H1 (cell line): Measurements from ENCODE around the gene MYO16. TPM values are rescaled to one million over a fixed set of nuclear protein-coding genes. Genes with fewer than 3 reads are reported as not detected.

Experiments
- CTCF ChIA-PET: fragments of 300-600 bp; sonication (Branson Sonifier 250); formaldehyde crosslinking; loops from one replicate; lab custom pipeline; 2021; ENCODE audit not compliant: partially characterized antibody; lab: Charles Lee
- POLR2A ChIA-PET: fragments of 300-600 bp; sonication (Branson Sonifier 250); formaldehyde crosslinking; loops from one replicate; lab custom pipeline; 2021; ENCODE audit warnings: inconsistent platforms; ENCODE audit not compliant: partially characterized antibody; lab: Charles Lee
- DNase-seq, 2 experiments: peaks; one replicate each; pipeline versions ENCODE4 v3.0.0 to v3.0.0-alpha.2; 2010 to 2022; ENCODE audit warnings: low spot score in 2 of 2, low read depth in 1 of 2, mixed read lengths in 1 of 2
- FAIRE-seq: peaks from 2 replicates; lab custom pipeline; 2011; peaks lifted over from hg19 to GRCh38; lab: Jason Lieb, UNC
- H2AFZ ChIP-seq: 2 replicates; pipeline ENCODE4 v1.8.1; 2012; ENCODE audit warnings: low read length, inconsistent platforms
- H2AK5ac ChIP-seq: 2 replicates; pipeline ENCODE4 v1.6.1; 2013; ENCODE audit warnings: low read depth, low read length
- H2BK120ac ChIP-seq: replicated peaks from 2 replicates; pipeline ENCODE3; 2013; ENCODE audit warnings: low read depth, low read length, inconsistent platforms
- H2BK12ac ChIP-seq: 2 replicates; pipeline ENCODE4 v1.6.1; 2013; ENCODE audit warnings: low read depth, low read length
- H2BK15ac ChIP-seq: 2 replicates; pipeline ENCODE4 v1.6.1; 2013; ENCODE audit warnings: low read length
- H2BK20ac ChIP-seq: 2 replicates; pipeline ENCODE4 v1.6.1; 2013; ENCODE audit warnings: low read length
- H2BK5ac ChIP-seq: 2 replicates; pipeline ENCODE4 v1.6.1; 2013; ENCODE audit warnings: low read depth, low read length
- H3K14ac ChIP-seq: 2 replicates; pipeline ENCODE4 v1.6.1; 2013; ENCODE audit warnings: inconsistent platforms; ENCODE audit not compliant: insufficient read length
- H3K18ac ChIP-seq: 2 replicates; pipeline ENCODE4 v1.6.1; 2013; ENCODE audit warnings: low read length; ENCODE audit errors: extremely low read depth
- H3K23ac ChIP-seq: 2 replicates; pipeline ENCODE4 v1.6.1; 2013; ENCODE audit warnings: inconsistent platforms; ENCODE audit not compliant: insufficient read length
- H3K23me2 ChIP-seq: 2 replicates; pipeline ENCODE4 v1.6.1; 2013; ENCODE audit warnings: low read depth, low read length
- H3K27ac ChIP-seq: 2 replicates; pipeline ENCODE4 v1.6.1; 2011; ENCODE audit warnings: low read depth, low read length, inconsistent platforms
- H3K27me3 ChIP-seq, 4 experiments: replicated peaks in 1 of 4; 1 replicate in 1 of 4; 2 replicates in 3 of 4; pipeline versions ENCODE4 v1.6.1 to v1.8.1; 2011 to 2013; ENCODE audit warnings: low read length in 3 of 4, mild to moderate bottlenecking in 3 of 4, inconsistent platforms in 2 of 4, mixed read lengths in 2 of 4, moderate library complexity in 1 of 4; ENCODE audit not compliant: control insufficient read depth in 3 of 4, insufficient read depth in 3 of 4; ENCODE audit errors: extremely low read depth in 1 of 4
- H3K36me3 ChIP-seq, 4 experiments: 2 replicates each; pipeline versions ENCODE4 v1.6.1 to v1.8.1; 2011 to 2013; ENCODE audit warnings: mild to moderate bottlenecking in 4 of 4, low read length in 3 of 4, moderate library complexity in 2 of 4, control low read depth in 1 of 4, inconsistent platforms in 1 of 4; ENCODE audit not compliant: insufficient read depth in 4 of 4, control insufficient read depth in 2 of 4
- H3K4ac ChIP-seq: replicated peaks from 2 replicates; pipeline ENCODE3; 2013; ENCODE audit warnings: low read length, low read depth, mixed read lengths, inconsistent platforms; ENCODE audit not compliant: insufficient read length
- H3K4me1 ChIP-seq, 4 experiments: replicated peaks in 1 of 4; 1 replicate in 1 of 4; 2 replicates in 3 of 4; pipeline versions ENCODE4 v1.6.1 to v1.8.1; 2011 to 2013; ENCODE audit warnings: low read length in 3 of 4, inconsistent platforms in 2 of 4, mixed read lengths in 1 of 4; ENCODE audit not compliant: insufficient read depth in 4 of 4, control insufficient read depth in 3 of 4
- H3K4me2 ChIP-seq, 2 experiments: 2 replicates each; pipeline versions ENCODE4 v1.6.1 to v1.8.1; 2011 to 2013; ENCODE audit warnings: low read depth in 2 of 2, low read length in 2 of 2, control low read depth in 1 of 2, inconsistent platforms in 1 of 2, mild to moderate bottlenecking in 1 of 2; ENCODE audit not compliant: insufficient read depth in 1 of 2
- H3K4me3 ChIP-seq, 4 experiments: fragments of 200-600, 300-600 bp in 1 of 4; sonication (generic), shearing (Covaris generic), sonication (Bioruptor Twin) in 1 of 4; 2 replicates each; pipeline versions ENCODE4 v1.5.1 to v1.8.1; 2011 to 2016; ENCODE audit warnings: low read length in 4 of 4, low read depth in 3 of 4, control low read depth in 2 of 4, inconsistent platforms in 2 of 4, mild to moderate bottlenecking in 2 of 4, mixed read lengths in 1 of 4, moderate library complexity in 1 of 4; ENCODE audit not compliant: insufficient read depth in 2 of 4; ENCODE audit errors: extremely low read depth in 1 of 4
- H3K56ac ChIP-seq: replicated peaks from 2 replicates; pipeline ENCODE3; 2013; ENCODE audit warnings: low read depth, mild to moderate bottlenecking, mixed read lengths, low read length, inconsistent platforms; ENCODE audit not compliant: insufficient read length
- H3K79me1 ChIP-seq: 2 replicates; pipeline ENCODE4 v1.6.1; 2013; ENCODE audit warnings: low read depth, low read length, control low read depth
- H3K79me2 ChIP-seq, 2 experiments: 2 replicates each; pipeline versions ENCODE4 v1.6.1 to v1.8.1; 2012 to 2013; ENCODE audit warnings: low read length in 2 of 2, mild to moderate bottlenecking in 2 of 2, inconsistent platforms in 1 of 2; ENCODE audit not compliant: insufficient read depth in 2 of 2, control insufficient read depth in 1 of 2
- H3K9ac ChIP-seq, 4 experiments: replicated peaks in 1 of 4; 1 replicate in 1 of 4; 2 replicates in 3 of 4; pipeline versions ENCODE4 v1.6.1 to v1.8.1; 2011 to 2013; ENCODE audit warnings: low read depth in 3 of 4, low read length in 3 of 4, control low read depth in 2 of 4, mild to moderate bottlenecking in 2 of 4, moderate library complexity in 2 of 4, inconsistent platforms in 1 of 4; ENCODE audit errors: extremely low read depth in 1 of 4
- H3K9me3 ChIP-seq, 2 experiments: 2 replicates each; pipeline versions ENCODE4 v1.6.1 to v1.8.1; 2012 to 2013; ENCODE audit warnings: mild to moderate bottlenecking in 2 of 2, moderate library complexity in 2 of 2, control low read depth in 1 of 2, inconsistent platforms in 1 of 2, low read depth in 1 of 2, low read length in 1 of 2, mixed read lengths in 1 of 2; ENCODE audit not compliant: insufficient read depth in 2 of 2
- H4K20me1 ChIP-seq, 2 experiments: replicated peaks in 1 of 2; 2 replicates each; pipeline versions ENCODE3 to v1.8.1; 2011 to 2013; ENCODE audit warnings: inconsistent platforms in 2 of 2, low read length in 2 of 2, mild to moderate bottlenecking in 1 of 2; ENCODE audit not compliant: insufficient read depth in 2 of 2, control insufficient read depth in 1 of 2
- H4K5ac ChIP-seq: 2 replicates; pipeline ENCODE4 v1.6.1; 2013; ENCODE audit warnings: low read length, low read depth, mixed read lengths, inconsistent platforms; ENCODE audit not compliant: insufficient read length
- H4K8ac ChIP-seq: 2 replicates; pipeline ENCODE4 v1.8.0; 2013; ENCODE audit warnings: mild to moderate bottlenecking, moderate library complexity, low read length, inconsistent platforms; ENCODE audit not compliant: insufficient read depth; ENCODE audit errors: extremely low read depth
- H4K91ac ChIP-seq: replicated peaks from 2 replicates; pipeline ENCODE3; 2013; ENCODE audit warnings: low read length, mixed read lengths, inconsistent platforms; ENCODE audit not compliant: insufficient read length
- BACH1 ChIP-seq: IDR thresholded peaks from 2 replicates; pipeline ENCODE4 v1.6.1; 2012; ENCODE audit warnings: low read length, improper control_type of control experiment
- EP300 ChIP-seq, 2 experiments: IDR thresholded peaks; 1 replicate in 1 of 2; 2 replicates in 1 of 2; pipeline ENCODE4 v1.6.1; 2011 to 2012; ENCODE audit warnings: low read depth in 2 of 2, low read length in 2 of 2, mild to moderate bottlenecking in 2 of 2, borderline replicate concordance in 1 of 2, inconsistent platforms in 1 of 2, moderate library complexity in 1 of 2
- GTF2F1 ChIP-seq: IDR thresholded peaks from 2 replicates; pipeline ENCODE4 v1.6.1; 2012; ENCODE audit warnings: low read depth, low read length, improper control_type of control experiment, borderline replicate concordance
- HDAC6 ChIP-seq: IDR thresholded peaks from one replicate; pipeline ENCODE4 v1.7.1; 2012; ENCODE audit warnings: low read depth, mild to moderate bottlenecking, inconsistent platforms, low read length, moderate library complexity
- JUND ChIP-seq: IDR thresholded peaks from 2 replicates; pipeline ENCODE4 v1.6.1; 2011; ENCODE audit warnings: mild to moderate bottlenecking, improper control_type of control experiment, low read length
- KDM1A ChIP-seq: fragments of 200-600, 300-600 bp; sonication (generic); IDR thresholded peaks from 2 replicates; pipeline ENCODE4 v1.7.1; 2016; ENCODE audit warnings: mild to moderate bottlenecking, low read length, borderline replicate concordance
- MAFK ChIP-seq: IDR thresholded peaks from 2 replicates; pipeline ENCODE4 v1.6.1; 2012; ENCODE audit warnings: low read depth, mild to moderate bottlenecking, improper control_type of control experiment, low read length
- NANOG ChIP-seq: IDR thresholded peaks from 2 replicates; pipeline ENCODE4 v1.6.1; 2011; ENCODE audit warnings: low read length, low read depth, mild to moderate bottlenecking, inconsistent platforms; ENCODE audit not compliant: insufficient read depth, poor library complexity, severe bottlenecking
- NRF1 ChIP-seq: IDR thresholded peaks from 2 replicates; pipeline ENCODE4 v1.6.1; 2011; ENCODE audit warnings: mild to moderate bottlenecking, low read depth, low read length, improper control_type of control experiment
- RBBP5 ChIP-seq: IDR thresholded peaks from 2 replicates; pipeline ENCODE4 v1.7.1; 2012; ENCODE audit warnings: low read depth, mild to moderate bottlenecking, inconsistent platforms, low read length, moderate library complexity, borderline replicate concordance
- SIRT6 ChIP-seq: IDR thresholded peaks from one replicate; pipeline ENCODE4 v1.7.1; 2012; ENCODE audit warnings: low read length, inconsistent platforms
- SIX5 ChIP-seq: IDR thresholded peaks from 2 replicates; pipeline ENCODE4 v1.6.1; 2011; ENCODE audit warnings: mild to moderate bottlenecking, low read depth, low read length
- SP1 ChIP-seq: IDR thresholded peaks from 2 replicates; pipeline ENCODE4 v1.6.1; 2011; ENCODE audit warnings: low read depth, low read length
- WGBS, 2 experiments: shearing (Covaris generic) in 1 of 2; methylation state at CpG; one replicate each; pipeline versions ENCODE4 v1.1.6 to v1.1.7; 2013 to 2015; ENCODE audit warnings: low lambda C conversion rate in 2 of 2, mixed read lengths in 2 of 2, inconsistent platforms in 1 of 2, low coverage in 1 of 2, missing lambda C conversion rate in 1 of 2; ENCODE audit not compliant: insufficient replicate concordance in 2 of 2, insufficient coverage in 1 of 2, insufficient read length in 1 of 2; ENCODE audit errors: extremely low coverage in 1 of 2, missing lambda C conversion rate in 1 of 2; 5-methylcytosine and 5-hydroxymethylcytosine counted together
- polyA plus RNA-seq, 7 experiments: library from polyadenylated mRNA; depleted of rRNA in 3 of 7; stranded (reverse) in 5 of 7; unstranded in 2 of 7; fragments of >200 nt in 5 of 7; fragments of 200-250 nt in 2 of 7; gene quantifications; 1 replicate in 5 of 7; 2 replicates in 1 of 7; 4 replicates in 1 of 7; pipeline versions ENCODE4 v1.2.1 to v1.2.3, GENCODE V29; 2011 to 2013; ENCODE audit warnings: missing spikeins in 2 of 7, mixed read lengths in 2 of 7
- total RNA-seq: library from RNA; stranded (reverse); fragmentation: NEBNext Ultra II Directional; extraction: Animal tissue kit (Norgen Biotek cat#: 25700); gene quantifications from 2 replicates; pipeline ENCODE4 v1.2.1, GENCODE V29; 2021

The MYO16 gene
- total and polyA plus RNA-seq, 2 of the 8 experiments (the other 6 are each of a cell fraction or from before 2014, with no cell fraction given): 0.02 to 0.22 TPM

- no peak overlapping the region for H4K5ac ChIP-seq
- no peak overlapping the region for H3K27ac ChIP-seq
- H3K27me3 ChIP-seq: no peaks in the 10 kb centered on the region
- H3K56ac ChIP-seq: no peak overlapping the region
- H2BK5ac ChIP-seq: no peak overlapping the region
- no peak overlapping the region for H3K18ac ChIP-seq
- H3K4me2 ChIP-seq: no peak overlapping the region
- H3K36me3 ChIP-seq: no peaks in the 10 kb centered on the region
- H3K79me2 ChIP-seq: no peaks in the 10 kb centered on the region
- no peak overlapping the region for H2AK5ac ChIP-seq
- CTCF ChIA-PET: interaction anchor here (0.9 kb wide), 1 partner anchor 13 kb away, joined by 4 read pairs; no protein-coding TSS in a partner anchor
- 98% methylated on average over 7 of the region's 7 CpGs; no CpG with 5 or more reads in 1 of the 2 experiments for WGBS, 2 experiments
- H4K91ac ChIP-seq: no peak overlapping the region
- no peak overlapping the region for H2BK12ac ChIP-seq
- peaks cover 9 to 12% of the 10 kb centered on the region in 2 experiments for H3K9me3 ChIP-seq
- no peaks in the 10 kb centered on the region for H3K4me1 ChIP-seq
- POLR2A ChIA-PET: no interaction called here
- DNase-seq (no peak), FAIRE-seq (no peak)
- no peak overlapping the region for H3K14ac ChIP-seq
- no peak overlapping the region for H2BK20ac ChIP-seq
- no peak overlapping the region for H3K9ac ChIP-seq
- no peak overlapping the region for H3K4ac ChIP-seq
- no peak overlapping the region for H2BK15ac ChIP-seq
- H4K20me1 ChIP-seq: no peaks in the 10 kb centered on the region
- H2AFZ ChIP-seq: no peak overlapping the region
- no peaks in the 10 kb centered on the region for H3K79me1 ChIP-seq
- no peaks in the 10 kb centered on the region; the same call in 1 of the 2 replicates for H3K23me2 ChIP-seq
- no peak overlapping the region for H3K4me3 ChIP-seq
- no peak overlapping the region for H3K23ac ChIP-seq
- no peak overlapping the region for H4K8ac ChIP-seq
- no peak overlapping the region for H2BK120ac ChIP-seq
- TF ChIP-seq EP300 (IDR thresholded peaks at IDR 0.05; ENCODE audit: borderline replicate concordance in 1 of 2, low read depth in 2 of 2, low read length in 2 of 2) (no peak), SP1 (no peak), GTF2F1 (no peak), NRF1 (no peak), RBBP5 (no peak), HDAC6 (no peak), BACH1 (no peak), KDM1A (no peak), SIX5 (no peak), NANOG (no peak), JUND (no peak), SIRT6 (no peak), MAFK (no peak)
Measured at GRCh38 chr13:108902405-108903155, 273.2 kb downstream of the MYO16 start.
